IPS-15b (cell line): ENCODE results near the gene TBC1D5.

Experiments
- H3K27me3 ChIP-seq: one replicate; pipeline ENCODE4 v1.6.1; 2013; ENCODE audit warnings: low read length; ENCODE audit not compliant: control insufficient read depth, insufficient read depth
- H3K36me3 ChIP-seq: one replicate; pipeline ENCODE4 v1.6.1; 2013; ENCODE audit warnings: low read length; ENCODE audit not compliant: control insufficient read depth, insufficient read depth
- H3K4me1 ChIP-seq: one replicate; pipeline ENCODE4 v1.6.1; 2013; ENCODE audit warnings: mild to moderate bottlenecking, low read length; ENCODE audit not compliant: control insufficient read depth, insufficient read depth
- H3K4me3 ChIP-seq: one replicate; pipeline ENCODE4 v1.5.1; 2013; ENCODE audit warnings: low read depth, low read length
- H3K9ac ChIP-seq: one replicate; pipeline ENCODE4 v1.6.1; 2013; ENCODE audit warnings: low read depth, mild to moderate bottlenecking, low read length
- H3K9me3 ChIP-seq: one replicate; pipeline ENCODE4 v1.6.1; 2013; ENCODE audit warnings: mild to moderate bottlenecking, low read length; ENCODE audit not compliant: control insufficient read depth, insufficient read depth

The TBC1D5 gene

DNA sequence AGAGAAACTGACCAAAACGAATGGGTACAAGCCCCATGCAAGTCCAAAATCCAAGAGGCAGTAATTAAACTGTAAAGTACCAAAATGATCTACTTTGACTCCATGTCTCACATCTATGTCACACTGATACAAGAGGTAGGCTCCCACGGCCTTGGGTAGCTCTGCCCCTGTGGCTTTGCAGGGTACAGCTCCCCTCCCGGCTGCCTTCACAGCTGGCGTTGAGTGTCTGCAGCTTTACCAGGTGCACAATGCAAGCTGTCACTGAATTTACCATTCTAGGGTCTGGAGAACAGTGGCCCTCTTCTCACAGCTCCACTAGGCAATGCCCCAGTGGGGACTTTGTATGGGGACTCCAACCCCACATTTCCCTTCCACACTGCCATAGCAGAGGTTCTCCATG lies 308.6 kb downstream of the TBC1D5 start:
- no peaks in the 10 kb centered on the region for H3K9me3 ChIP-seq
- H3K36me3 ChIP-seq = no peaks in the 10 kb centered on the region
- H3K9ac ChIP-seq = no peak overlapping the region
- no peak overlapping the region for H3K4me3 ChIP-seq
- H3K4me1 ChIP-seq = no peaks in the 10 kb centered on the region
- no peaks in the 10 kb centered on the region for H3K27me3 ChIP-seq

GRCh38 chr3:17432236-17432635 lies 310.2 kb downstream of the TBC1D5 start:
- Histone ChIP-seq H3K36me3 (no peaks in the 10 kb centered on the region), H3K27me3 (no peaks in the 10 kb centered on the region), H3K4me1 (no peaks in the 10 kb centered on the region), H3K4me3 (no peak overlapping the region), H3K9ac (no peak overlapping the region), H3K9me3 (no peaks in the 10 kb centered on the region)

GRCh38 chr3:17431484-17432045 lies 310.9 kb downstream of the TBC1D5 start:
- Histone ChIP-seq H3K9ac (no peak overlapping the region), H3K27me3 (no peaks in the 10 kb centered on the region), H3K4me3 (no peak overlapping the region), H3K4me1 (no peaks in the 10 kb centered on the region), H3K36me3 (no peaks in the 10 kb centered on the region), H3K9me3 (no peaks in the 10 kb centered on the region)

- Histone ChIP-seq H3K9me3 (no peaks in the 10 kb centered on the region), H3K36me3 (no peaks in the 10 kb centered on the region), H3K4me3 (no peak overlapping the region), H3K9ac (no peak overlapping the region), H3K27me3 (no peaks in the 10 kb centered on the region), H3K4me1 (no peaks in the 10 kb centered on the region)
Observed at GRCh38 chr3:17431004-17431403, 311.4 kb downstream of the TBC1D5 start.

GRCh38 chr3:17430582-17430981 lies 311.8 kb downstream of the TBC1D5 start:
- no peaks in the 10 kb centered on the region for H3K36me3 ChIP-seq
- no peak overlapping the region for H3K9ac ChIP-seq
- H3K4me3 ChIP-seq = no peak overlapping the region
- no peaks in the 10 kb centered on the region for H3K4me1 ChIP-seq
- no peaks in the 10 kb centered on the region for H3K27me3 ChIP-seq
- no peaks in the 10 kb centered on the region for H3K9me3 ChIP-seq

GRCh38 chr3:17423786-17424536 lies 318.5 kb downstream of the TBC1D5 start:
- Histone ChIP-seq H3K4me1 (no peaks in the 10 kb centered on the region), H3K4me3 (no peak overlapping the region), H3K36me3 (no peaks in the 10 kb centered on the region), H3K9me3 (no peaks in the 10 kb centered on the region), H3K9ac (no peak overlapping the region), H3K27me3 (no peaks in the 10 kb centered on the region)

DNA sequence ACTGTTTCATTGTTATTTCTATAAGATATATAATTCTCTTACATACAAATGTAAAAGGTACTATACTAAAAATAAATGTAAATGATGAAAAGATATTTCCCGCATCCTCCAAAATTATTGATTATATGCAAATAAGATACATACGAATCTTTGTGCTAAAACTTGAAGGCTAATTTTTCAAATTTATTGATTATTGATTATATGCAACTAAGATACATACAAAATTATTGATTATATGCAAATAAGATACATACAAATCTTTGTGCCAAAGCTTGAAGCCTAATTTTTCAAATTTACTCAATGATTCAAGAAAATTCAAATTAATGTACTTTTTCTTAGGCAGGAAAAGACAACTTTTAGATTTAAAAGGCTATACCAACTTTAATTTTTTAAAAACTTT lies 319.8 kb downstream of the TBC1D5 start:
- Histone ChIP-seq H3K4me1 (no peaks in the 10 kb centered on the region), H3K36me3 (no peaks in the 10 kb centered on the region), H3K4me3 (no peak overlapping the region), H3K9ac (no peak overlapping the region), H3K9me3 (no peaks in the 10 kb centered on the region), H3K27me3 (no peaks in the 10 kb centered on the region)

GRCh38 chr3:17420668-17421067 lies 321.8 kb downstream of the TBC1D5 start:
- Histone ChIP-seq H3K9me3 (no peaks in the 10 kb centered on the region), H3K36me3 (no peaks in the 10 kb centered on the region), H3K27me3 (no peaks in the 10 kb centered on the region), H3K9ac (no peak overlapping the region), H3K4me3 (no peak overlapping the region), H3K4me1 (no peaks in the 10 kb centered on the region)

DNA sequence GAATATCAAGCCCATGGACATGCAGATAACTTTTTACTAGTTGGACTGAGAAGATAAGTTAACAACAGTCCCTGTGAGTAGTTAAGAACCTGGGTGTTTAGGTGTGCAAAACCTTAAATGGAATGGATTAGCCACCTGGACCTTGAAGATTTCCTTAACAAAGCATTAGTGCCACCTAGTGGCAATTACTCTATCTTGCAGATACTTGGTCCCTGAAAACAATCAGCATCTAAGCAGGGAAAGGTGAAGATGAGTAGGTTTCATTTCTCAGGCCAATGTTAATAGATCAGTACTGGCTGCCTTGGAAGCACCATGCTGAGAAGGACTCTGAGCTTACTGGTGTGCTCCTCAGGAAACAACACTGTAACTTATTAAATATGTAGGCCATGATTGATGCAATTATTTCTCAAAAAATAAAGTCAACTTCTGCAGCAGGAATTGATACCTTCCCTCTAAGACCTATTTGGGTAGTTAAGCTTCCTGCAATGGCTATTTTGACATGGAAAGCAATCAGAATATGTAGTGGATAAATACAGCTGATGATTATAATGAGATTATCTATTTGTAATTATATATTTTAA lies 329.4 kb downstream of the TBC1D5 start:
- H3K36me3 ChIP-seq = no peaks in the 10 kb centered on the region
- no peak overlapping the region for H3K9ac ChIP-seq
- no peaks in the 10 kb centered on the region for H3K9me3 ChIP-seq
- H3K4me3 ChIP-seq = no peak overlapping the region
- H3K4me1 ChIP-seq = no peaks in the 10 kb centered on the region
- no peaks in the 10 kb centered on the region for H3K27me3 ChIP-seq

DNA sequence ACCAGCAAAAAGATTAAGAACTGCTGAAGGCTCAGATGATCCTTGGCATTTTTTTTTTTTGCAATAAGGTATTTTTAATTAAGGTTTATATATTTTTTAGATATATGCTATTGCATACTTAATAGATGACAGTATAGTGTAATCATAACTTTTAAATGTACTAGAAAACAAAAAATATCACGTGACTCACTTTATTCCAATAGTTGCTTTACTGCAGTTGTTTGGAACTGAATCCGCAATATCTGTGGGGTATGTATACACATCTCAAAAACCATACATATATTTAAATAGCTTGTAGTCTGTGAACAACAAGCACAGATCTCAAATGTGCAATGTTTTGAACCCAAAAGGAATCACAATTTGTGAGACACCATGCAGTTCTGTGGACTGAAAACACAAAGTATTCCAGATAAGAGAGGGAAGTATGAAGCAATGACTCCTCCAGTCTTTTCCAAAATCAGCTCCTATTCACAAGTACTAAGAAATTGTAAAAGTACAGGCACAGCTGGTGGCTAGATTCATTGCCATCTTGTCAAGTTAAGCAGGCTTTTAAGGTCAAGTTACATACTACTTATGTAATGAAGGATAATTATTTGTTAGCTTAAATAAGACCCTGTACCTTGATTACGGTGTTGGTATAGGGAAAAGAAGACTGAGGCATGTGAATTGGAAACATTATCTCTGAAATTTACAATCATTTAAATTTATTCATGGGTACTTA lies 331.1 kb downstream of the TBC1D5 start:
- Histone ChIP-seq H3K27me3 (no peaks in the 10 kb centered on the region), H3K9me3 (no peaks in the 10 kb centered on the region), H3K9ac (no peak overlapping the region)

GRCh38 chr3:17407576-17407975 lies 334.9 kb downstream of the TBC1D5 start:
- H3K9ac ChIP-seq = no peak overlapping the region
- no peaks in the 10 kb centered on the region for H3K27me3 ChIP-seq
- H3K4me1 ChIP-seq = no peaks in the 10 kb centered on the region
- no peak overlapping the region for H3K4me3 ChIP-seq
- H3K36me3 ChIP-seq = no peaks in the 10 kb centered on the region
- no peaks in the 10 kb centered on the region for H3K9me3 ChIP-seq

More for the DNA sequence above, 331.1 kb downstream of the TBC1D5 start:
- Histone ChIP-seq H3K4me3 (no peak overlapping the region), H3K36me3 (no peaks in the 10 kb centered on the region), H3K4me1 (no peaks in the 10 kb centered on the region)
